22Rv1 (cell line): ENCODE data around the gene IL2RA.
"Not testable (repeated sequence)": the region's sequence is repeated elsewhere in the genome, so short reads cannot be mapped to it uniquely, and the experiment has no call there.

Source experiments
- H3K27ac ChIP-seq: fragments of 450-650 bp; 2 replicates; pipeline ENCODE4 v1.5.1; 2017
- CTCF ChIP-seq: fragments of 450-650 bp; IDR thresholded peaks from 2 replicates; pipeline ENCODE4 v1.5.1; 2017; ENCODE audit warnings: mild to moderate bottlenecking
- ZFX ChIP-seq: fragments of 450-650 bp; IDR thresholded peaks from 2 replicates; pipeline ENCODE4 v1.6.1; 2017; ENCODE audit warnings: antibody characterized with exemption, borderline replicate concordance

The IL2RA gene

DNA sequence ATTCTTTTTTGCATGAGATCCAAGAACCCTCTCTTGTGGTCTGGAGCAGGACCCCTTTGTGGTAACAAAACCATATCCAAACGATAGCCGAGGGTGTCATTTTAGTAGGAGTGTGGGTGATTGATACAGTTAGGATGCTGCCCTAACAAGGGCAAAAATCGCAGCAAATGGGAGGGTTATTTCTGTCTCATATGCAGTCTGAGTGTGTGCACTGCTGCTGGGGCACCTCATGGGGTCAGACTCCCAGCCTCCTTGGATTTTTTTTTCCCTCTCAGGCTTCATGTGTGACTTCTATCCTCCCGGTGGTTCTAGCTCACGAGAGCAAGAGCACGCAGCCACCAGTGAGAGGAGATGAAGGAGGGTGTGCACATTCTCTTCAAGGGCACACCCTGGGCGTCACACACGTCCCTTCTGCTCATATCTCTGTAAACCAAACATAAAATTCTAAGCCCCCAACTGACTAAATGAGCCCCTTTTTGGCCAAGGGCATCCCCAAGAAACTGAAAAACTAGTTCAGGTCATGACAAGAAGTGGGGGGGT lies 56.2 kb downstream of the IL2RA start:
- TF ChIP-seq ZFX (no peak), CTCF (no peak)
- no peak overlapping the region for H3K27ac ChIP-seq

DNA sequence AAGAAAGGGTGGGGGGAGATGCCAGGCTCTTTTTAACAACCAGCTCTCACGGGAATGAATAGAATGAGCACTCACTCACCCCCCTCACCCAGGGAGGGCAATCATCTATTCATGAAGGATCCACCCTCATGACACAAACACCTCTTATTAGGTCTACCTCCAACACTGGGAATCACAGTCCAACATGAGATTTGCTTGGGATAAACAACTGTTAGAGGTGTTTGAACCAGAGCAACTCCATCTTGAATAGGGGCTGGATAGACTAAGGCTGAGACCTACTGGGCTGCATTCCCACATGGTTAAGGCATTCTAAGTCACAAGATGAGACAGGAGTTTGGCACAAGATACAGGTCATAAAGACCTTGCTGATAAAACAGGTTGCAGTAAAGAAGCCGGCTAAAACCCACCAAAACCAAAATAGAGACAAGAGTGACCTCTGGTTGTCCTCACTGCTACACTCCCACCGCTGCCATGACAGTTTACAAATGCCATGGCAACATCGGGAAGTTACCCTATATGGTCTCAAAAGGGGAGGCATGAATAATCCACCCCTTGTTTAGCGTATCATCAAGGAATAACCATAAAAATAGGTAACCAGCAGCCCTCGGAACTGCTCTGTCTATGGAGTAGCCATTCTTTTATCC lies 56.9 kb downstream of the IL2RA start:
- not testable (repeated sequence) for H3K27ac ChIP-seq

DNA sequence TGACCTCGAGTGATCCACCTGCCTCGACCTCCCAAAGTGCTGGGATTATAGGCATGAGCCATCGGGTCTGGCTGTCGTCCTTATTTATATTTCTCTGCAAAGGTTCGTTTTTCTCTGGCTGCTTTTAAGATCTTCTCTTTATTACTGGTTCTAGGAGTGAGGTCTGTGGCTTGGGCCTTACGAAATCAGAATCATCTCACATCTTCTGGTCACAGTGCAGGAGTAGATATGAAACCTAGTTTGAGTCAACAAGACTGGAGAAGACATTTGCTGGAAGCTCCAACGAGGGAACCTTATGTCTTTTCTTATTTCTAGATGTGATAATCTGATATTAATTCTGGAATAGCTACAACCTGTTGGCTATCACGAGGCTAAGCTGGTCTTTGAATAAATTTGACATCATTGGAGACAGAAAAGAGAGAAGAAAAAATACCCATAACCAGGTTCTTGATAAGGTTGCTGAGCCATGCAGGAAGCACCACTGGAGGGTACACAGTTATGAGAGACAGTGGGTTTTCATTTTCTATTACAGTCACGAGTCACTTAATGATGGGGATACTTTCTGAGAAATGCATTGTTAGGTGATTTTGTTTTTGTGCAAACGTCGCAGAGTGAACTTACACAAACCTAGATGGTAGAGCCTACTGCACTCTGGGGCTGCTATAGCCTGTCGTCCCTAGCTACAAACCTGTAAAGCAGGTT lies 59.2 kb downstream of the IL2RA start:
- TF ChIP-seq ZFX (no peak), CTCF (no peak)
- no peak overlapping the region for H3K27ac ChIP-seq

DNA sequence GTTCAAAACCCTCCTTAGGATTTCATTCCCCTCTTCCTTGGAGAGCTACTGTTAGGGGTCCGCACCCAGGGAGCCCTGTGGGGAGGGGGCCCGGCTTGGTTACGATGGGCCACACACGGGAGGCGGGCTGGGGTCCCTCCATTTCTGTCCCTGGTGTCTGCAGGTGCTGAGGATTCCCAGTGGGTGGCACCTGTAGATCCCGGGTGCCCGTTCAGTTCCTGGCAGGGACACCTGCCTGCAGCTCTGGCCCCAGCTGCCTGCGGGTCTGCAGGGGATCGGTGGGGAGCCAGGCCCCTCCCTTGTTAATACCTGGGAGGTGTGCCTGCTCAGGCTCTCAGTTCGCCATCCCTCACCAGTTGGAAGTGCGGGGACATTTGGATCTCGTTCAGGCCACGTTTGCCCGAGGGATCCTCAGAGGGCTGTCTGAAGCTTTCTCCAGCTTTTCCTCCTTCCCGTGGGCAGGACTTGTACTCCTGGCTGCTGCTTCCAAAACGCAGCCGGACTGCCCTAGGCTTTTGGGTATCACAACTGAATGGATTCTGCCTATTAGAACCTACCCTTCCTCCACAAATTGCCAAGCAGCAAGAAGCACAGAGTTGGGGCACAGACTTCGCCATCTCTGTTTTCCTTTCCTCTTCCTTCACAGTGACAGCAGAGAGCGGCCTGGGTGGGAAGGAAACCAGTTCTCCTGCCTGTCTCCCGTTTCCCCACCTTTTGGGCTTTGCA lies 62.6 kb downstream of the IL2RA start:
- H3K27ac ChIP-seq, result no peak overlapping the region
- TF ChIP-seq ZFX, result no peak
- no peak for TF ChIP-seq CTCF

- TF ChIP-seq ZFX (no peak), CTCF (no peak)
- H3K27ac ChIP-seq, result no peak overlapping the region
These were observed 65.5 kb downstream of the IL2RA start for GRCh38 chr10:5996696-5997095.

- TF ChIP-seq ZFX, result no peak
- no peak for TF ChIP-seq CTCF
- H3K27ac ChIP-seq, result no peak overlapping the region
These were observed 69.8 kb downstream of the IL2RA start for GRCh38 chr10:5992398-5992797.

GRCh38 chr10:5991708-5992107 lies 70.5 kb downstream of the IL2RA start:
- H3K27ac ChIP-seq, result no peak overlapping the region
- TF ChIP-seq ZFX (no peak), CTCF (no peak)
